HG03575 (cell line): Measurements from ENCODE around the gene NAV2.
"Not testable (repeated sequence)": the region's sequence is repeated elsewhere in the genome, so short reads cannot be mapped to it uniquely, and the experiment has no call there.

Experiments used
- ATAC-seq: cut with Tn5 transposase; IDR thresholded peaks from one replicate; pipeline ENCODE4 v1.9.1; 2021; ENCODE audit not compliant: unreplicated experiment, insufficient number of reproducible peaks, low FRiP score; ENCODE audit errors: extremely low read depth

The NAV2 gene

GRCh38 chr11:20060181-20060580 lies 347.5 kb downstream of the NAV2 start:
- no peak for ATAC-seq

GRCh38 chr11:20060647-20061205 lies 348.1 kb downstream of the NAV2 start:
- ATAC-seq = no peak

- no peak for ATAC-seq
These were observed 349.1 kb downstream of the NAV2 start for GRCh38 chr11:20061776-20062175.

- no peak for ATAC-seq
These were observed 352.3 kb downstream of the NAV2 start for GRCh38 chr11:20064961-20065405.

GRCh38 chr11:20065406-20065805 lies 352.8 kb downstream of the NAV2 start:
- ATAC-seq = no peak

GRCh38 chr11:20066013-20066782 lies 353.6 kb downstream of the NAV2 start:
- no peak for ATAC-seq

- ATAC-seq = no peak
These were observed 354.1 kb downstream of the NAV2 start for GRCh38 chr11:20066783-20067156.

- ATAC-seq = no peak
These were observed 355.0 kb downstream of the NAV2 start for GRCh38 chr11:20067665-20068064.

- ATAC-seq = no peak
These were observed 356.1 kb downstream of the NAV2 start for GRCh38 chr11:20068691-20069090.

GRCh38 chr11:20070459-20070858 lies 357.8 kb downstream of the NAV2 start:
- ATAC-seq = no peak

GRCh38 chr11:20075627-20076026 lies 363.0 kb downstream of the NAV2 start:
- no peak for ATAC-seq

- no peak for ATAC-seq
These were observed 366.2 kb downstream of the NAV2 start for GRCh38 chr11:20078846-20079245.

GRCh38 chr11:20080032-20080685 lies 367.5 kb downstream of the NAV2 start:
- no peak for ATAC-seq

GRCh38 chr11:20081336-20081735 lies 368.7 kb downstream of the NAV2 start:
- no peak for ATAC-seq

- not testable (repeated sequence) for ATAC-seq
These were observed 371.2 kb downstream of the NAV2 start for GRCh38 chr11:20083877-20084276.

GRCh38 chr11:20084921-20085814 lies 372.5 kb downstream of the NAV2 start:
- ATAC-seq = no peak

- ATAC-seq = no peak
These were observed 373.3 kb downstream of the NAV2 start for GRCh38 chr11:20085918-20086317.

GRCh38 chr11:20087118-20087521 lies 374.5 kb downstream of the NAV2 start:
- no peak for ATAC-seq
